H9 (cell line): Measurements from ENCODE around the gene JMJD8. TPM values are rescaled to one million over a fixed set of nuclear protein-coding genes. Genes with fewer than 3 reads are reported as not detected.

ENCODE experiments used
- DNase-seq: peaks from one replicate; pipeline ENCODE4 v3.0.0-alpha.2; 2017
- H2AFZ ChIP-seq: one replicate; pipeline ENCODE4 v1.6.1; 2013; ENCODE audit warnings: mild to moderate bottlenecking, low read length, control low read depth, moderate library complexity
- H2AK5ac ChIP-seq: 2 replicates; pipeline ENCODE4 v1.6.1; 2013; ENCODE audit warnings: low read length, control low read depth, mixed read lengths; ENCODE audit not compliant: insufficient read length
- H2BK120ac ChIP-seq: one replicate; pipeline ENCODE4 v1.6.1; 2013; ENCODE audit warnings: low read depth, mild to moderate bottlenecking, low read length, control low read depth, inconsistent platforms; ENCODE audit not compliant: poor library complexity, severe bottlenecking
- H2BK12ac ChIP-seq: 2 replicates; pipeline ENCODE4 v1.6.1; 2013; ENCODE audit warnings: low read length, control low read depth, mixed read lengths, low read depth; ENCODE audit not compliant: insufficient read length
- H2BK15ac ChIP-seq: 2 replicates; pipeline ENCODE4 v1.6.1; 2013; ENCODE audit warnings: low read depth, low read length, control low read depth
- H2BK20ac ChIP-seq: one replicate; pipeline ENCODE4 v1.6.1; 2013; ENCODE audit warnings: low read depth, mild to moderate bottlenecking, low read length, control low read depth, inconsistent platforms; ENCODE audit not compliant: poor library complexity, severe bottlenecking
- H2BK5ac ChIP-seq: 2 replicates; pipeline ENCODE4 v1.6.1; 2013; ENCODE audit warnings: low read length, control low read depth, mixed read lengths; ENCODE audit not compliant: insufficient read length
- H3K14ac ChIP-seq: 2 replicates; pipeline ENCODE4 v1.6.1; 2013; ENCODE audit warnings: low read length, control low read depth; ENCODE audit not compliant: insufficient read depth
- H3K18ac ChIP-seq: 2 replicates; pipeline ENCODE4 v1.6.1; 2013; ENCODE audit warnings: low read depth, mild to moderate bottlenecking, mixed read lengths, low read length, control low read depth; ENCODE audit not compliant: insufficient read length
- H3K23ac ChIP-seq: 2 replicates; pipeline ENCODE4 v1.6.1; 2013; ENCODE audit warnings: low read length, control low read depth, mixed read lengths, low read depth; ENCODE audit not compliant: insufficient read length
- H3K23me2 ChIP-seq: 2 replicates; pipeline ENCODE4 v1.6.1; 2013; ENCODE audit warnings: low read depth, mild to moderate bottlenecking, mixed read lengths, low read length, control low read depth; ENCODE audit not compliant: insufficient read length, poor library complexity, severe bottlenecking
- H3K27ac ChIP-seq: 2 replicates; pipeline ENCODE4 v1.5.1; 2013; ENCODE audit warnings: low read length, control low read depth, mixed read lengths, low read depth; ENCODE audit not compliant: insufficient read length
- H3K27me3 ChIP-seq: 2 replicates; pipeline ENCODE4 v1.6.1; 2013; ENCODE audit warnings: low read length, control low read depth, inconsistent platforms; ENCODE audit not compliant: insufficient read depth
- H3K4ac ChIP-seq: 2 replicates; pipeline ENCODE4 v1.6.1; 2013; ENCODE audit warnings: low read depth, mild to moderate bottlenecking, control low read depth, inconsistent platforms, low read length, moderate library complexity
- H3K4me1 ChIP-seq: 2 replicates; pipeline ENCODE4 v1.6.1; 2013; ENCODE audit warnings: low read length, control low read depth, inconsistent platforms; ENCODE audit not compliant: insufficient read depth
- H3K4me2 ChIP-seq: 2 replicates; pipeline ENCODE4 v1.6.1; 2013; ENCODE audit warnings: low read length, control low read depth, mixed read lengths; ENCODE audit not compliant: insufficient read length, insufficient read depth
- H3K56ac ChIP-seq: 2 replicates; pipeline ENCODE4 v1.6.1; 2013; ENCODE audit warnings: low read depth, mild to moderate bottlenecking, mixed read lengths, low read length, control low read depth; ENCODE audit not compliant: insufficient read length
- H3K79me1 ChIP-seq: 2 replicates; pipeline ENCODE4 v1.6.1; 2013; ENCODE audit warnings: low read depth, mild to moderate bottlenecking, moderate library complexity, low read length, control low read depth, inconsistent platforms; ENCODE audit not compliant: insufficient read depth, poor library complexity, severe bottlenecking
- H3K79me2 ChIP-seq: 2 replicates; pipeline ENCODE4 v1.6.1; 2013; ENCODE audit warnings: low read length, control low read depth, inconsistent platforms; ENCODE audit not compliant: insufficient read depth
- H3K9ac ChIP-seq: 2 replicates; pipeline ENCODE4 v1.6.1; 2013; ENCODE audit warnings: low read length, control low read depth, mixed read lengths; ENCODE audit not compliant: insufficient read length; ENCODE audit errors: extremely low read depth
- H3K9me3 ChIP-seq: one replicate; pipeline ENCODE4 v1.6.1; 2013; ENCODE audit warnings: low read depth, low read length, inconsistent platforms; ENCODE audit not compliant: control insufficient read depth
- H3T11ph ChIP-seq: one replicate; pipeline ENCODE4 v1.6.1; 2013; ENCODE audit warnings: mild to moderate bottlenecking, low read length, control low read depth, inconsistent platforms
- H4K20me1 ChIP-seq: one replicate; pipeline ENCODE4 v1.6.1; 2013; ENCODE audit not compliant: control insufficient read depth, insufficient read length, insufficient read depth
- H4K5ac ChIP-seq: 2 replicates; pipeline ENCODE4 v1.6.1; 2013; ENCODE audit warnings: low read depth, mild to moderate bottlenecking, mixed read lengths, low read length, control low read depth; ENCODE audit not compliant: insufficient read length
- H4K8ac ChIP-seq: replicated peaks from 2 replicates; pipeline ENCODE4 v1.6.1; 2013; ENCODE audit warnings: low read length, control low read depth, mixed read lengths, low read depth; ENCODE audit not compliant: insufficient read length
- H4K91ac ChIP-seq: 2 replicates; pipeline ENCODE4 v1.6.1; 2013; ENCODE audit warnings: low read depth, mild to moderate bottlenecking, moderate library complexity, mixed read lengths, low read length, control low read depth; ENCODE audit not compliant: insufficient read length
- H3K27ac Mint-ChIP-seq, 3 experiments: 2 replicates in 2 of 3; 3 replicates in 1 of 3; pipeline ENCODE4 v1.8.0; 2020 to 2021; ENCODE audit warnings: mixed read lengths in 3 of 3, mild to moderate bottlenecking in 1 of 3, moderate library complexity in 1 of 3
- H3K27me3 Mint-ChIP-seq: 2 replicates; pipeline ENCODE4 v1.8.0; 2021; ENCODE audit warnings: low read depth, mild to moderate bottlenecking, moderate library complexity, mixed read lengths
- H3K36me3 Mint-ChIP-seq, 3 experiments: 2 replicates in 2 of 3; 3 replicates in 1 of 3; pipeline ENCODE4 v1.8.0; 2020 to 2021; ENCODE audit warnings: low read depth in 3 of 3, mixed read lengths in 3 of 3; ENCODE audit not compliant: insufficient read depth in 1 of 3
- H3K4me1 Mint-ChIP-seq, 2 experiments: 2 replicates each; pipeline ENCODE4 v1.8.0; 2020; ENCODE audit warnings: mixed read lengths in 2 of 2
- H3K4me3 Mint-ChIP-seq, 2 experiments: 2 replicates in 1 of 2; 3 replicates in 1 of 2; pipeline ENCODE4 v1.8.0; 2020 to 2021; ENCODE audit warnings: mild to moderate bottlenecking in 2 of 2, mixed read lengths in 2 of 2, moderate library complexity in 1 of 2
- H3K9me3 Mint-ChIP-seq, 2 experiments: 2 replicates in 1 of 2; 3 replicates in 1 of 2; pipeline ENCODE4 v1.8.0; 2020; ENCODE audit warnings: mild to moderate bottlenecking in 2 of 2, mixed read lengths in 2 of 2, moderate library complexity in 1 of 2
- CTCF ChIP-seq: fragments of 200-600 bp; sonication (generic); conservative IDR thresholded peaks from 3 replicates; pipeline ENCODE4 v1.8.0; 2021; ENCODE audit warnings: antibody characterized with exemption, mild to moderate bottlenecking
- WGBS: extraction: QIAGEN DNeasy Blood & Tissue Kit; methylation state at CpG from one replicate; pipeline ENCODE4 v1.1.7; 2013; ENCODE audit warnings: missing lambda C conversion rate, low lambda C conversion rate, mixed read lengths; ENCODE audit not compliant: insufficient read length; ENCODE audit errors: extremely low coverage; 5-methylcytosine and 5-hydroxymethylcytosine counted together
- total RNA-seq: library from RNA; stranded (reverse); gene quantifications from 2 replicates; pipeline ENCODE4 v1.2.1, GENCODE V29; 2021

JMJD8 gene
- total RNA-seq, 1 experiment from 2014 or later = 52.7 TPM

DNA sequence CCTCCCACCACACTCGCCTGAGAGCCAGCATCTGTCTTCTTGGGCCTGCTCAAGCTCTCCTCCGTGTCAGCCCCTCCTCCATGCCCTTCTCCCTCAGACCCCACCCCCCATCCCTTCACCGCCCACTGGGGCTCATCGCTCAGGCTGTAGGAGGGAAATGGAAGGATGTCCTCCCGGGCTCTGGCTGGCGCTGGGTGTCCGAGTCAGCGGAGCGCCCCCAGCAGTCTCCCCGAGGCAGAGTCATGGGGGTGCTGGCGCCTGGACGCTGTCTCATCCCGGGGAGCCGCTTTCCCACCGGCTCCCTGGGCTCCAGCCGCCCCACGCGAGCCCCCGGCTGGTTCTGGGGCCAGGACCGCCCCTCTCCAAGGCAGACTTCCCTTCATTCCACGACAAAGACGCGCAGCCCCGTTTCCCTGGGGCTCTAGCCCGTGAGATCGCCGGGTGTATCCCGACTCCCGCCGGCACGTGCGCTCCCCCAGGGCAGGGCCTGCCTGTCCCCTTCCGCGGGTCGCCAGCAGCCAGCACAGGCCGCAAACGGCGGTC, 36.4 kb upstream of the JMJD8 start:
- no peak overlapping the region for H4K5ac ChIP-seq
- no peaks in the 10 kb centered on the region; the same call in 1 of the 2 replicates for H3K27me3 ChIP-seq
- H2AK5ac ChIP-seq = no peak overlapping the region
- H3K4me2 ChIP-seq = peak overlapping the region; percentile 59
- Mint-ChIP-seq H3K9me3 (no peaks in the 10 kb centered on the region), H3K4me1 (peaks cover 14 to 28% of the 10 kb centered on the region in 2 experiments), H3K27me3 (peaks cover 31% of the 10 kb centered on the region), H3K27ac (peak overlapping the region in 1 of 3 experiments; percentile 79; a peak in 2 of 7 replicates), H3K36me3 (peaks cover 0 to 5% (median 3%) of the 10 kb centered on the region in 3 experiments; a peak in 1 of 7 replicates), H3K4me3 (peak overlapping the region; percentile 72 to 88)
- no peak overlapping the region for H2BK20ac ChIP-seq
- H3K14ac ChIP-seq = 0 out of 2 replicates have a peak overlapping the region, but pooled peaks have one; percentile 48
- no peaks in the 10 kb centered on the region for H4K20me1 ChIP-seq
- H4K91ac ChIP-seq = no peak overlapping the region
- no peaks in the 10 kb centered on the region for H3K79me2 ChIP-seq
- no peaks in the 10 kb centered on the region for H3K4me1 ChIP-seq
- H3K23me2 ChIP-seq = peaks cover 7% of the 10 kb centered on the region
- H2BK15ac ChIP-seq = no peak overlapping the region
- no peak overlapping the region for H2BK5ac ChIP-seq
- H3K23ac ChIP-seq = no peak overlapping the region
- H2AFZ ChIP-seq = no peak overlapping the region
- no peak overlapping the region for H3K56ac ChIP-seq
- H3T11ph ChIP-seq = no peak overlapping the region
- H3K4ac ChIP-seq = no peak overlapping the region
- H3K79me1 ChIP-seq = no peaks in the 10 kb centered on the region
- H2BK120ac ChIP-seq = no peak overlapping the region
- H3K9me3 ChIP-seq = no peaks in the 10 kb centered on the region
- peak; percentile 10; the same call in 2 of the 3 replicates for TF ChIP-seq CTCF
- H3K18ac ChIP-seq = peak overlapping the region; percentile 60
- peak overlapping the region; percentile 43 for H3K9ac ChIP-seq
- WGBS = no CpG with 5 or more reads among the region's 38 CpGs
- H2BK12ac ChIP-seq = no peak overlapping the region
- H3K27ac ChIP-seq = no peak overlapping the region
- H4K8ac ChIP-seq = no peak overlapping the region
- DNase-seq = peak; percentile 73
